ENCODE measurements around the gene CEACAM8. TPM values are rescaled to one million over a fixed set of nuclear protein-coding genes. Genes with fewer than 3 reads are reported as not detected.

Gene CEACAM8
- total and polyA plus RNA-seq, 8 donors, result 0.05 to 1.1 (median 0.12) TPM; not detected in 5

DNA sequence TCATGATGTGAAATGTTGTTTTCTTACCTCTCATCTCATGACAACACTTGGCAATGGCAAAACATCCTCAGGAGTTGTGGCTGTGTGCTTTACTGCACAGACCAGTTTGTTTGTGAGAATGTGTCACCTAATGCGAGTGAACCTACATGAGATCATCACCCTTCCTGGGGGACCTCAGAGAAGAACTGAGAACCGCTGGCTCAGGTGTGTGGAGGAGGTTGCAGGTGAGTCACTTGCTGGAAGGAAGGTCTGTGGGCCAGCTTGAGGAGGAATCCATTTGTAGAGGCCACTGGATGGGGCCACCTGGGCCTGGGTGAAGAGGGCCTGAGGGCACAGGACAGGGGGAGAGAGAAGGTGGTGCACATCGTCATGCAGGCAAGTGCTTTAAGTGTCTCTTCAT lies 63.4 kb downstream of the CEACAM8 start:
- WGBS, 5 donors, result 84 to 94% (median 88%) methylated on average over 3 of the region's 3 CpGs
- intact Hi-C loops (cut with DNase I; ENCODE audit: low total_unique reads), result no loop called here
- Histone ChIP-seq H3K9me3 (no peaks in the 10 kb centered on the region), H3K27ac (no peak overlapping the region), H3K4me1 (peaks cover 7 to 21% (median 16%) of the 10 kb centered on the region in 4 donors), H3K36me3 (no peaks in the 10 kb centered on the region), H3K4me3 (no peak overlapping the region), H3K27me3 (no peaks in the 10 kb centered on the region)
- no peak for DNase-seq
- TF ChIP-seq POLR2A (IDR thresholded peaks at IDR 0.05), result no peak
- no peak for TF ChIP-seq POLR2AphosphoS5 (IDR thresholded peaks at IDR 0.05)
- TF ChIP-seq EP300 (IDR thresholded peaks at IDR 0.05), result no peak
- TF ChIP-seq, protein P1, sequence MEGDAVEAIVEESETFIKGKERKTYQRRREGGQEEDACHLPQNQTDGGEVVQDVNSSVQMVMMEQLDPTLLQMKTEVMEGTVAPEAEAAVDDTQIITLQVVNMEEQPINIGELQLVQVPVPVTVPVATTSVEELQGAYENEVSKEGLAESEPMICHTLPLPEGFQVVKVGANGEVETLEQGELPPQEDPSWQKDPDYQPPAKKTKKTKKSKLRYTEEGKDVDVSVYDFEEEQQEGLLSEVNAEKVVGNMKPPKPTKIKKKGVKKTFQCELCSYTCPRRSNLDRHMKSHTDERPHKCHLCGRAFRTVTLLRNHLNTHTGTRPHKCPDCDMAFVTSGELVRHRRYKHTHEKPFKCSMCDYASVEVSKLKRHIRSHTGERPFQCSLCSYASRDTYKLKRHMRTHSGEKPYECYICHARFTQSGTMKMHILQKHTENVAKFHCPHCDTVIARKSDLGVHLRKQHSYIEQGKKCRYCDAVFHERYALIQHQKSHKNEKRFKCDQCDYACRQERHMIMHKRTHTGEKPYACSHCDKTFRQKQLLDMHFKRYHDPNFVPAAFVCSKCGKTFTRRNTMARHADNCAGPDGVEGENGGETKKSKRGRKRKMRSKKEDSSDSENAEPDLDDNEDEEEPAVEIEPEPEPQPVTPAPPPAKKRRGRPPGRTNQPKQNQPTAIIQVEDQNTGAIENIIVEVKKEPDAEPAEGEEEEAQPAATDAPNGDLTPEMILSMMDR (IDR thresholded peaks at IDR 0.05), result no peak

Other genes with a start within 250 kb of the CEACAM8 start
- gene CNFN, start 204.6 kb downstream of the CEACAM8 start, total RNA-seq, result 1 to 10 TPM in 1 of 5 donors, not detected in 4; 7.8 TPM
- gene CNFN, start 204.6 kb downstream of the CEACAM8 start, polyA plus RNA-seq, result 100 to 1,000 TPM in 1 of 3 donors, 1 to 10 TPM in 2; 2.0 to 395 (median 2.4) TPM
- gene LIPE, start 167.5 kb downstream of the CEACAM8 start, total RNA-seq, result 100 to 1,000 TPM in 1 of 5 donors, 10 to 100 TPM in 2, 1 to 10 TPM in 2; 3.1 to 139 (median 13.6) TPM
- 10 to 100 TPM in 1 of 3 donors, 1 to 10 TPM in 2; 7.3 to 15.7 (median 7.5) TPM for gene LIPE, start 167.5 kb downstream of the CEACAM8 start, polyA plus RNA-seq
- gene CXCL17, start 152.0 kb downstream of the CEACAM8 start, total RNA-seq, result 100 to 1,000 TPM in 1 of 5 donors, 10 to 100 TPM in 2, 1 to 10 TPM in 1, not detected in 1; 7.6 to 208 (median 35.9) TPM
- gene CXCL17, start 152.0 kb downstream of the CEACAM8 start, polyA plus RNA-seq, result 100 to 1,000 TPM; 107 to 518 (median 441) TPM
- 10 to 100 TPM in 1 of 5 donors, 1 to 10 TPM in 3, under 1 TPM in 1; 0.45 to 99.2 (median 4.1) TPM for gene CEACAM1, start 66.4 kb downstream of the CEACAM8 start, total RNA-seq
- 10 to 100 TPM in 1 of 3 donors, 1 to 10 TPM in 2; 1.1 to 18.1 (median 4.2) TPM for gene CEACAM1, start 66.4 kb downstream of the CEACAM8 start, polyA plus RNA-seq
- gene PSG3, start 145.6 kb upstream of the CEACAM8 start, total RNA-seq, result not detected
- gene PSG3, start 145.6 kb upstream of the CEACAM8 start, polyA plus RNA-seq, result not detected
- gene PSG8, start 170.8 kb upstream of the CEACAM8 start, total RNA-seq, result not detected
- gene PSG8, start 170.8 kb upstream of the CEACAM8 start, polyA plus RNA-seq, result under 1 TPM in 1 of 3 donors, not detected in 2; 0.05 TPM

All from stomach (tissue), 9 donors.